ENCODE results near the gene GRPEL1. TPM values are rescaled to one million over a fixed set of nuclear protein-coding genes. Genes with fewer than 3 reads are reported as not detected.

Gene GRPEL1
- polyA plus RNA-seq, 3 donors = 44.1 to 49.6 (median 45.4) TPM

- peak overlapping the region; percentile 82 for H3K4me2 ChIP-seq (replicated peaks; ENCODE audit: extremely low read depth, low read length, poor library complexity, severe bottlenecking)
- peaks cover 39 to 52% of the 10 kb centered on the region in 2 donors for H3K4me1 ChIP-seq (ENCODE audit: control insufficient read depth in 1 of 2, insufficient read depth in 2 of 2, low read length in 2 of 2)
- Mint-ChIP-seq H3K9me3 (peaks cover 0 to 3% (median 0%) of the 10 kb centered on the region in 7 donors), H3K36me3 (peaks cover 16 to 24% of the 10 kb centered on the region in 2 donors), H3K27ac (peak overlapping the region; percentile 80 to 93 (median 87)), H3K4me1 (peaks cover 51% of the 10 kb centered on the region), H3K4me3 (peak overlapping the region; percentile 89 to 97), H3K27me3 (ENCODE audit: low read depth in 3 of 3) (peaks cover 0 to 10% (median 3%) of the 10 kb centered on the region in 3 donors)
- TF ChIP-seq, protein P1, sequence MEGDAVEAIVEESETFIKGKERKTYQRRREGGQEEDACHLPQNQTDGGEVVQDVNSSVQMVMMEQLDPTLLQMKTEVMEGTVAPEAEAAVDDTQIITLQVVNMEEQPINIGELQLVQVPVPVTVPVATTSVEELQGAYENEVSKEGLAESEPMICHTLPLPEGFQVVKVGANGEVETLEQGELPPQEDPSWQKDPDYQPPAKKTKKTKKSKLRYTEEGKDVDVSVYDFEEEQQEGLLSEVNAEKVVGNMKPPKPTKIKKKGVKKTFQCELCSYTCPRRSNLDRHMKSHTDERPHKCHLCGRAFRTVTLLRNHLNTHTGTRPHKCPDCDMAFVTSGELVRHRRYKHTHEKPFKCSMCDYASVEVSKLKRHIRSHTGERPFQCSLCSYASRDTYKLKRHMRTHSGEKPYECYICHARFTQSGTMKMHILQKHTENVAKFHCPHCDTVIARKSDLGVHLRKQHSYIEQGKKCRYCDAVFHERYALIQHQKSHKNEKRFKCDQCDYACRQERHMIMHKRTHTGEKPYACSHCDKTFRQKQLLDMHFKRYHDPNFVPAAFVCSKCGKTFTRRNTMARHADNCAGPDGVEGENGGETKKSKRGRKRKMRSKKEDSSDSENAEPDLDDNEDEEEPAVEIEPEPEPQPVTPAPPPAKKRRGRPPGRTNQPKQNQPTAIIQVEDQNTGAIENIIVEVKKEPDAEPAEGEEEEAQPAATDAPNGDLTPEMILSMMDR (IDR thresholded peaks at IDR 0.05) = no peak
- peak overlapping the region; percentile 88 for H2AFZ ChIP-seq (ENCODE audit: insufficient read depth, low read depth, low read length, poor library complexity, severe bottlenecking)
- intact Hi-C loops (cut with micrococcal nuclease) = loop anchor here (1.0 to 10.0 kb wide), 5 partner anchors 26 to 327 kb away; partner anchors contain the start of genes GRPEL1 (in 2 of the 2) and BLOC1S4 (in 1 of the 2)
- no peaks in the 10 kb centered on the region for H3K9me3 ChIP-seq (replicated peaks in 1 of 2; ENCODE audit: control insufficient read depth in 1 of 2, insufficient read depth in 1 of 2, low read length in 2 of 2)
- peak overlapping the region; percentile 71 to 76 for H3K27ac ChIP-seq (ENCODE audit: low read depth in 1 of 2, low read length in 2 of 2)
- H3K27me3 ChIP-seq (ENCODE audit: control insufficient read depth in 2 of 2, insufficient read depth in 2 of 2, low read length in 2 of 2) = no peaks in the 10 kb centered on the region
- peak overlapping the region; percentile 69 for H3K9ac ChIP-seq (ENCODE audit: insufficient read depth, low read length, poor library complexity, severe bottlenecking)
- 15% methylated on average over 41 of the region's 42 CpGs for WGBS (ENCODE audit: insufficient coverage)
- H4K20me1 ChIP-seq (ENCODE audit: insufficient read depth, low read length) = peaks cover 32% of the 10 kb centered on the region
- peak in 1 of 3 donors; percentile 15 for DNase-seq
- H3K4me3 ChIP-seq (replicated peaks in 1 of 3; ENCODE audit: low read depth in 2 of 3, low read length in 3 of 3) = peak overlapping the region; percentile 83 to 88 (median 84)
- H3K36me3 ChIP-seq (replicated peaks in 1 of 2; ENCODE audit: control insufficient read depth in 1 of 2, insufficient read depth in 2 of 2, low read length in 2 of 2) = peaks cover 0 to 14% of the 10 kb centered on the region in 2 donors
- H3K79me2 ChIP-seq (ENCODE audit: insufficient read depth, low read length) = peaks cover 35% of the 10 kb centered on the region
Observed at GRCh38 chr4:7041801-7042502, 25.9 kb downstream of the GRPEL1 start.

DNA sequence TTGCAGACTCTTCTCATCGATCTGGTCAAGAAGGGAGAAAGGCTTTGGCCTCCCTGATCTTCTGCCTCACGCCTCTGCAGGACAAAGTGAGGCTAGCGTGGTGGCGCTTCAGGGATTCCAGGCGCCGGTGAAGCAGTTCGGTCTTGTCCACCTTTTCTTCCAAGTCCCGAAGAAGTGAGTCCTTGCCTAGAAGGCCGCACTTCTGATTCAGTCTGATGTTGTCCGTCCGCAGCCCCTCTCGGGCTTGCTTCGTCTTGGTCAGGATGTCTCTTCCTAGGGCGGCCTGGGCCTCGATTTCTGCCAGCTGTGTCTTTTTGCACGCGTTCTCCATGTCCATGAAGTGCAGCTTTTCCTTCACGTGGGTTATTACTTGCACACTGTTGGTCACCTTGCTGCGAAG lies 26.6 kb downstream of the GRPEL1 start:
- Mint-ChIP-seq H3K4me1 (peaks cover 45% of the 10 kb centered on the region), H3K36me3 (peaks cover 9 to 17% of the 10 kb centered on the region in 2 donors), H3K9me3 (peaks cover 0 to 3% (median 0%) of the 10 kb centered on the region in 7 donors), H3K27ac (peak overlapping the region in 5 of 7 donors; percentile 26 to 93 (median 53)), H3K27me3 (ENCODE audit: low read depth in 3 of 3) (peaks cover 0 to 9% (median 3%) of the 10 kb centered on the region in 3 donors), H3K4me3 (peak overlapping the region; percentile 89 to 97)
- peaks cover 25% of the 10 kb centered on the region for H4K20me1 ChIP-seq (ENCODE audit: insufficient read depth, low read length)
- H3K79me2 ChIP-seq (ENCODE audit: insufficient read depth, low read length) = peaks cover 28% of the 10 kb centered on the region
- peak overlapping the region in 1 of 3 experiments; percentile 88 for H3K4me3 ChIP-seq (replicated peaks in 1 of 3; ENCODE audit: low read depth in 2 of 3, low read length in 3 of 3)
- peak overlapping the region; percentile 88 for H2AFZ ChIP-seq (ENCODE audit: insufficient read depth, low read depth, low read length, poor library complexity, severe bottlenecking)
- WGBS (ENCODE audit: insufficient coverage) = 82% methylated on average over 19 of the region's 19 CpGs
- H3K4me2 ChIP-seq (replicated peaks; ENCODE audit: extremely low read depth, low read length, poor library complexity, severe bottlenecking) = peak overlapping the region; percentile 82
- peaks cover 0 to 9% of the 10 kb centered on the region in 2 donors for H3K36me3 ChIP-seq (replicated peaks in 1 of 2; ENCODE audit: control insufficient read depth in 1 of 2, insufficient read depth in 2 of 2, low read length in 2 of 2)
- H3K27ac ChIP-seq (ENCODE audit: low read depth in 1 of 2, low read length in 2 of 2) = no peak overlapping the region
- H3K27me3 ChIP-seq (ENCODE audit: control insufficient read depth in 2 of 2, insufficient read depth in 2 of 2, low read length in 2 of 2) = no peaks in the 10 kb centered on the region
- no peak for DNase-seq
- no peak overlapping the region for H3K9ac ChIP-seq (ENCODE audit: insufficient read depth, low read length, poor library complexity, severe bottlenecking)
- intact Hi-C loops (cut with micrococcal nuclease) = loop anchor here (5.0 to 10.0 kb wide), 3 partner anchors 54 to 326 kb away; partner anchors contain the start of gene BLOC1S4 (in 1 of the 2)
- H3K9me3 ChIP-seq (replicated peaks in 1 of 2; ENCODE audit: control insufficient read depth in 1 of 2, insufficient read depth in 1 of 2, low read length in 2 of 2) = no peaks in the 10 kb centered on the region
- peaks cover 39 to 51% of the 10 kb centered on the region in 2 donors for H3K4me1 ChIP-seq (ENCODE audit: control insufficient read depth in 1 of 2, insufficient read depth in 2 of 2, low read length in 2 of 2)
- TF ChIP-seq, protein P1 (IDR thresholded peaks at IDR 0.05) = no peak

All from CD14-positive monocyte (primary cell).